ENCODE data around the gene PSME3IP1.

Gene PSME3IP1

DNA sequence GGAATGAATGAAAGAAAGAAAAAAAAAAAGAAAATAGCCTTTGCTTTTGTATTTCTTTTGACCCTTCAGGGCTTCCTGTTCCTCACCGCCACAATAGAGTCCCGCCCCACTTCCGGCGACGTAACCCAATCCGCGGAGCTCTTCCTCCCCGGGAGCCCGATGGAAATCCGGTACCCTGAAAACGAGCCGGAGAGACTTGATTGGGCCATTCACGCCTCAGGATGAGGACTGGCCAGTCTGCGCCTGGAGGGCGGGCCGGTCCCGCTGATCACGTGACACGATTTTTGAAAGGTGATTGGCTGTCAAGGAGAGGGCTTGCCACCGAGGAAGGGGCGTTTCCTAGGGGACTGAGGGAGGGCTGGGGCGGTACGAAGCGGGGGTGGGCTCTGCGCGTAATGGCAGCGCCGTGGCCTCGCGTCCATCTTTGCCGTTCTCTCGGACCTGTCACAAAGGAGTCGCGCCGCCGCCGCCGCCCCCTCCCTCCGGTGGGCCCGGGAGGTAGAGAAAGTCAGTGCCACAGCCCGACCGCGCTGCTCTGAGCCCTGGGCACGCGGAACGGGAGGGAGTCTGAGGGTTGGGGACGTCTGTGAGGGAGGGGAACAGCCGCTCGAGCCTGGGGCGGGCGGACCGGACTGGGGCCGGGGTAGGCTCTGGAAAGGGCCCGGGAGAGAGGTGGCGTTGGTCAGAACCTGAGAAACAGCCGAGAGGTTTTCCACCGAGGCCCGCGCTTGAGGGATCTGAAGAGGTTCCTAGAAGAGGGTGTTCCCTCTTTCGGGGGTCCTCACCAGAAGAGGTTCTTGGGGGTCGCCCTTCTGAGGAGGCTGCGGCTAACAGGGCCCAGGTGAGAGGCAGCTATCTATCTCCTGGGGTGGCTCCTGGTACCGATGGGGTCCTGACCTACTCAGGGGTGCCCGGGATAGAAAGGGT, at the start of gene PSME3IP1, which contains the start of gene RSPRY1 (continued):
- TF ChIP-seq, protein P1, sequence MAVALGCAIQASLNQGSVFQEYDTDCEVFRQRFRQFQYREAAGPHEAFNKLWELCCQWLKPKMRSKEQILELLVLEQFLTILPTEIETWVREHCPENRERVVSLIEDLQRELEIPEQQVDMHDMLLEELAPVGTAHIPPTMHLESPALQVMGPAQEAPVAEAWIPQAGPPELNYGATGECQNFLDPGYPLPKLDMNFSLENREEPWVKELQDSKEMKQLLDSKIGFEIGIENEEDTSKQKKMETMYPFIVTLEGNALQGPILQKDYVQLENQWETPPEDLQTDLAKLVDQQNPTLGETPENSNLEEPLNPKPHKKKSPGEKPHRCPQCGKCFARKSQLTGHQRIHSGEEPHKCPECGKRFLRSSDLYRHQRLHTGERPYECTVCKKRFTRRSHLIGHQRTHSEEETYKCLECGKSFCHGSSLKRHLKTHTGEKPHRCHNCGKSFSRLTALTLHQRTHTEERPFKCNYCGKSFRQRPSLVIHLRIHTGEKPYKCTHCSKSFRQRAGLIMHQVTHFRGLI (tag by site-specific recombination; IDR thresholded peaks at IDR 0.05) = no peak
- no peak for TF ChIP-seq ZNF561 (tag by site-specific recombination; IDR thresholded peaks at IDR 0.05; ENCODE audit: borderline replicate concordance)
- no peak for TF ChIP-seq ZFP37 (tag by site-specific recombination; IDR thresholded peaks at IDR 0.05)
- TF ChIP-seq SP2 (tag by site-specific recombination; IDR thresholded peaks at IDR 0.05) = peak; percentile 99
- no peak for TF ChIP-seq BCL11A (tag by site-specific recombination; IDR thresholded peaks at IDR 0.05; ENCODE audit: low read depth)
- TF ChIP-seq, protein P2, sequence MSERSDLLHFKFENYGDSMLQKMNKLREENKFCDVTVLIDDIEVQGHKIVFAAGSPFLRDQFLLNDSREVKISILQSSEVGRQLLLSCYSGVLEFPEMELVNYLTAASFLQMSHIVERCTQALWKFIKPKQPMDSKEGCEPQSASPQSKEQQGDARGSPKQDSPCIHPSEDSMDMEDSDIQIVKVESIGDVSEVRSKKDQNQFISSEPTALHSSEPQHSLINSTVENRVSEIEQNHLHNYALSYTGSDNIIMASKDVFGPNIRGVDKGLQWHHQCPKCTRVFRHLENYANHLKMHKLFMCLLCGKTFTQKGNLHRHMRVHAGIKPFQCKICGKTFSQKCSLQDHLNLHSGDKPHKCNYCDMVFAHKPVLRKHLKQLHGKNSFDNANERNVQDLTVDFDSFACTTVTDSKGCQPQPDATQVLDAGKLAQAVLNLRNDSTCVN (tag by site-specific recombination; optimal IDR thresholded peaks at IDR 0.05) = peak; percentile 80
- TF ChIP-seq OVOL3 (tag by site-specific recombination; IDR thresholded peaks at IDR 0.05) = no peak
- no peak for TF ChIP-seq IKZF3 (tag by site-specific recombination; IDR thresholded peaks at IDR 0.05)
- 0 out of 2 replicates have a peak, but pooled peaks have one; percentile 13 for TF ChIP-seq ZXDB (tag by site-specific recombination; IDR thresholded peaks at IDR 0.05)
- TF ChIP-seq SCRT2 (tag by site-specific recombination; IDR thresholded peaks at IDR 0.05) = no peak
- no peak for TF ChIP-seq ZNF701 (tag by site-specific recombination; IDR thresholded peaks at IDR 0.05)
- TF ChIP-seq, protein P3, sequence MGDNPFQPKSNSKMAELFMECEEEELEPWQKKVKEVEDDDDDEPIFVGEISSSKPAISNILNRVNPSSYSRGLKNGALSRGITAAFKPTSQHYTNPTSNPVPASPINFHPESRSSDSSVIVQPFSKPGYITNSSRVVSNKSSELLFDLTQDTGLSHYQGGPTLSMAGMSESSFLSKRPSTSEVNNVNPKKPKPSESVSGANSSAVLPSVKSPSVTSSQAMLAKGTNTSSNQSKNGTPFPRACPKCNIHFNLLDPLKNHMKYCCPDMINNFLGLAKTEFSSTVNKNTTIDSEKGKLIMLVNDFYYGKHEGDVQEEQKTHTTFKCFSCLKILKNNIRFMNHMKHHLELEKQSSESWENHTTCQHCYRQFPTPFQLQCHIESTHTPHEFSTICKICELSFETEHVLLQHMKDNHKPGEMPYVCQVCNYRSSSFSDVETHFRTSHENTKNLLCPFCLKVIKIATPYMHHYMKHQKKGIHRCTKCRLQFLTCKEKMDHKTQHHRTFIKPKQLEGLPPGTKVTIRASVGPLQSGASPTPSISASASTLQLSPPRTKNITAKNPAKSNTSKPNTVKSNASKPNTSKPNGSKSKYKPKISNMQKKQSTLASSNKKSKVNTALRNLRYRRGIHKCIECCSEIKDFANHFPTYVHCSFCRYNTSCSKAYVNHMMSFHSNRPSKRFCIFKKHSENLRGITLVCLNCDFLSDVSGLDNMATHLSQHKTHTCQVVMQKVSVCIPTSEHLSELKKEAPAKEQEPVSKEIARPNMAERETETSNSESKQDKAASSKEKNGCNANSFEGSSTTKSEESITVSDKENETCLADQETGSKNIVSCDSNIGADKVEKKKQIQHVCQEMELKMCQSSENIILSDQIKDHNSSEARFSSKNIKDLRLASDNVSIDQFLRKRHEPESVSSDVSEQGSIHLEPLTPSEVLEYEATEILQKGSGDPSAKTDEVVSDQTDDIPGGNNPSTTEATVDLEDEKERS (tag by site-specific recombination; IDR thresholded peaks at IDR 0.05) = no peak
- peak; percentile 46; the same call in 1 of the 2 replicates for TF ChIP-seq ZBTB11 (tag by site-specific recombination; conservative IDR thresholded peaks at IDR 0.05; ENCODE audit: low read depth)
- TF ChIP-seq ZNF610 (tag by site-specific recombination; IDR thresholded peaks at IDR 0.05; ENCODE audit: borderline replicate concordance) = no peak
- no peak for TF ChIP-seq ZNF777 (tag by site-specific recombination; IDR thresholded peaks at IDR 0.05; ENCODE audit: borderline replicate concordance)

Data from HEK293 (cell line).